WTC11 (cell line): Measurements from ENCODE around the gene GLS.

Experiments used
- ATF1 ChIP-seq: sonication (generic); formaldehyde crosslinking; IDR thresholded peaks from 2 replicates; pipeline ENCODE4 v1.8.1; 2023; ENCODE audit warnings: mild to moderate bottlenecking, moderate library complexity, missing genetic modification reagents
- FOXJ3 ChIP-seq: sonication (generic); formaldehyde crosslinking; IDR thresholded peaks from 2 replicates; pipeline ENCODE4 v1.9.0; 2021; ENCODE audit warnings: missing genetic modification reagents, mild to moderate bottlenecking, borderline replicate concordance
- FOXK1 ChIP-seq: sonication (generic); formaldehyde crosslinking; IDR thresholded peaks from 2 replicates; pipeline ENCODE4 v1.8.0; 2022; ENCODE audit warnings: mild to moderate bottlenecking, moderate library complexity, missing genetic modification reagents
- NR2C2 ChIP-seq: sonication (generic); formaldehyde crosslinking; IDR thresholded peaks from 2 replicates; pipeline ENCODE4 v1.8.0; 2022; ENCODE audit warnings: mild to moderate bottlenecking, missing genetic modification reagents
- PRRX2 ChIP-seq: fragments of 250-450 bp; sonication (Bioruptor Pico); IDR thresholded peaks from 2 replicates; pipeline ENCODE4 v1.8.0; 2021; ENCODE audit warnings: mild to moderate bottlenecking
- RELA ChIP-seq: sonication (generic); formaldehyde crosslinking; IDR thresholded peaks from 2 replicates; pipeline ENCODE4 v1.8.1; 2022; ENCODE audit warnings: missing genetic modification reagents, mild to moderate bottlenecking, borderline replicate concordance
- SP1 ChIP-seq: sonication (generic); formaldehyde crosslinking; conservative IDR thresholded peaks from 2 replicates; pipeline ENCODE4 v1.8.1; 2022; ENCODE audit warnings: missing genetic modification reagents
- TF ChIP-seq, protein P1 (sequence below): fragments of 200-600 bp; IDR thresholded peaks from 2 replicates; pipeline ENCODE4 v1.8.0; 2022; ENCODE audit warnings: antibody characterized with exemption
- TF ChIP-seq, protein P2 (sequence below): sonication (generic); formaldehyde crosslinking; IDR thresholded peaks from 2 replicates; pipeline ENCODE4 v1.8.1; 2023; ENCODE audit warnings: mild to moderate bottlenecking, missing genetic modification reagents, moderate library complexity
- TF ChIP-seq, protein P3 (sequence below): sonication (generic); formaldehyde crosslinking; IDR thresholded peaks from 2 replicates; pipeline ENCODE4 v1.8.0; 2022; ENCODE audit warnings: mild to moderate bottlenecking, missing genetic modification reagents
- TF ChIP-seq, protein P4 (sequence below): sonication (generic); formaldehyde crosslinking; IDR thresholded peaks from 2 replicates; pipeline ENCODE4 v1.8.0; 2022; ENCODE audit warnings: mild to moderate bottlenecking, missing genetic modification reagents
- TF ChIP-seq, protein P5 (sequence below): fragments of 250-450 bp; sonication (Bioruptor Pico); IDR thresholded peaks from 2 replicates; pipeline ENCODE4 v1.9.0; 2021; ENCODE audit warnings: mild to moderate bottlenecking, borderline replicate concordance

DNA sequence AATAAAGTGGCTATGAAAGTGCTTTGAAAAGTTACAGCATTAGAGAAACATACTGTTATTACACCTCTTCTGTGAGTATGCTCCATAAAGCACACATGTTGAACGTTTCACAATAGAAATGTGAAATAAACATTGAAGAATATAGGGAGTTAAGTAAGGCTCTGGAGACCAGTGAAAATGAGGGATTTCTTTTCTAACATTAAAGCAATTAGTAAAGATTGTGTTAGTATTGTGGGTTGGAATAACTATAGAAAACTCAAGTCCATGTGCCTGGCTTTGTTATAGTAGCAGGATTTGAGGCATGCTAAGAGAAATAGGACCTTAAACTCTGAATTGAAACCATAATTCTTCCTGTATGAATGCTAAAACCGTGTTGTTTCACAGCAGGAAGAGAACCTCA is 63.1 kb downstream of the GLS start:
- TF ChIP-seq FOXK1 (CRISPR knock-in tag): no peak
- TF ChIP-seq, protein P1, sequence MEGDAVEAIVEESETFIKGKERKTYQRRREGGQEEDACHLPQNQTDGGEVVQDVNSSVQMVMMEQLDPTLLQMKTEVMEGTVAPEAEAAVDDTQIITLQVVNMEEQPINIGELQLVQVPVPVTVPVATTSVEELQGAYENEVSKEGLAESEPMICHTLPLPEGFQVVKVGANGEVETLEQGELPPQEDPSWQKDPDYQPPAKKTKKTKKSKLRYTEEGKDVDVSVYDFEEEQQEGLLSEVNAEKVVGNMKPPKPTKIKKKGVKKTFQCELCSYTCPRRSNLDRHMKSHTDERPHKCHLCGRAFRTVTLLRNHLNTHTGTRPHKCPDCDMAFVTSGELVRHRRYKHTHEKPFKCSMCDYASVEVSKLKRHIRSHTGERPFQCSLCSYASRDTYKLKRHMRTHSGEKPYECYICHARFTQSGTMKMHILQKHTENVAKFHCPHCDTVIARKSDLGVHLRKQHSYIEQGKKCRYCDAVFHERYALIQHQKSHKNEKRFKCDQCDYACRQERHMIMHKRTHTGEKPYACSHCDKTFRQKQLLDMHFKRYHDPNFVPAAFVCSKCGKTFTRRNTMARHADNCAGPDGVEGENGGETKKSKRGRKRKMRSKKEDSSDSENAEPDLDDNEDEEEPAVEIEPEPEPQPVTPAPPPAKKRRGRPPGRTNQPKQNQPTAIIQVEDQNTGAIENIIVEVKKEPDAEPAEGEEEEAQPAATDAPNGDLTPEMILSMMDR: no peak
- TF ChIP-seq NR2C2 (CRISPR knock-in tag): no peak
- no peak for TF ChIP-seq ATF1 (CRISPR knock-in tag)
- TF ChIP-seq, protein P2, sequence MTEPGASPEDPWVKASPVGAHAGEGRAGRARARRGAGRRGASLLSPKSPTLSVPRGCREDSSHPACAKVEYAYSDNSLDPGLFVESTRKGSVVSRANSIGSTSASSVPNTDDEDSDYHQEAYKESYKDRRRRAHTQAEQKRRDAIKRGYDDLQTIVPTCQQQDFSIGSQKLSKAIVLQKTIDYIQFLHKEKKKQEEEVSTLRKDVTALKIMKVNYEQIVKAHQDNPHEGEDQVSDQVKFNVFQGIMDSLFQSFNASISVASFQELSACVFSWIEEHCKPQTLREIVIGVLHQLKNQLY (CRISPR knock-in tag): no peak
- TF ChIP-seq, protein P3, sequence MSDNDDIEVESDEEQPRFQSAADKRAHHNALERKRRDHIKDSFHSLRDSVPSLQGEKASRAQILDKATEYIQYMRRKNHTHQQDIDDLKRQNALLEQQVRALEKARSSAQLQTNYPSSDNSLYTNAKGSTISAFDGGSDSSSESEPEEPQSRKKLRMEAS: no peak
- TF ChIP-seq PRRX2 (CRISPR knock-in tag): no peak
- no peak for TF ChIP-seq FOXJ3 (CRISPR knock-in tag)
- no peak for TF ChIP-seq SP1
- TF ChIP-seq RELA (CRISPR knock-in tag): no peak
- TF ChIP-seq, protein P4, sequence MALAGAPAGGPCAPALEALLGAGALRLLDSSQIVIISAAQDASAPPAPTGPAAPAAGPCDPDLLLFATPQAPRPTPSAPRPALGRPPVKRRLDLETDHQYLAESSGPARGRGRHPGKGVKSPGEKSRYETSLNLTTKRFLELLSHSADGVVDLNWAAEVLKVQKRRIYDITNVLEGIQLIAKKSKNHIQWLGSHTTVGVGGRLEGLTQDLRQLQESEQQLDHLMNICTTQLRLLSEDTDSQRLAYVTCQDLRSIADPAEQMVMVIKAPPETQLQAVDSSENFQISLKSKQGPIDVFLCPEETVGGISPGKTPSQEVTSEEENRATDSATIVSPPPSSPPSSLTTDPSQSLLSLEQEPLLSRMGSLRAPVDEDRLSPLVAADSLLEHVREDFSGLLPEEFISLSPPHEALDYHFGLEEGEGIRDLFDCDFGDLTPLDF (CRISPR knock-in tag): no peak
- TF ChIP-seq, protein P5, sequence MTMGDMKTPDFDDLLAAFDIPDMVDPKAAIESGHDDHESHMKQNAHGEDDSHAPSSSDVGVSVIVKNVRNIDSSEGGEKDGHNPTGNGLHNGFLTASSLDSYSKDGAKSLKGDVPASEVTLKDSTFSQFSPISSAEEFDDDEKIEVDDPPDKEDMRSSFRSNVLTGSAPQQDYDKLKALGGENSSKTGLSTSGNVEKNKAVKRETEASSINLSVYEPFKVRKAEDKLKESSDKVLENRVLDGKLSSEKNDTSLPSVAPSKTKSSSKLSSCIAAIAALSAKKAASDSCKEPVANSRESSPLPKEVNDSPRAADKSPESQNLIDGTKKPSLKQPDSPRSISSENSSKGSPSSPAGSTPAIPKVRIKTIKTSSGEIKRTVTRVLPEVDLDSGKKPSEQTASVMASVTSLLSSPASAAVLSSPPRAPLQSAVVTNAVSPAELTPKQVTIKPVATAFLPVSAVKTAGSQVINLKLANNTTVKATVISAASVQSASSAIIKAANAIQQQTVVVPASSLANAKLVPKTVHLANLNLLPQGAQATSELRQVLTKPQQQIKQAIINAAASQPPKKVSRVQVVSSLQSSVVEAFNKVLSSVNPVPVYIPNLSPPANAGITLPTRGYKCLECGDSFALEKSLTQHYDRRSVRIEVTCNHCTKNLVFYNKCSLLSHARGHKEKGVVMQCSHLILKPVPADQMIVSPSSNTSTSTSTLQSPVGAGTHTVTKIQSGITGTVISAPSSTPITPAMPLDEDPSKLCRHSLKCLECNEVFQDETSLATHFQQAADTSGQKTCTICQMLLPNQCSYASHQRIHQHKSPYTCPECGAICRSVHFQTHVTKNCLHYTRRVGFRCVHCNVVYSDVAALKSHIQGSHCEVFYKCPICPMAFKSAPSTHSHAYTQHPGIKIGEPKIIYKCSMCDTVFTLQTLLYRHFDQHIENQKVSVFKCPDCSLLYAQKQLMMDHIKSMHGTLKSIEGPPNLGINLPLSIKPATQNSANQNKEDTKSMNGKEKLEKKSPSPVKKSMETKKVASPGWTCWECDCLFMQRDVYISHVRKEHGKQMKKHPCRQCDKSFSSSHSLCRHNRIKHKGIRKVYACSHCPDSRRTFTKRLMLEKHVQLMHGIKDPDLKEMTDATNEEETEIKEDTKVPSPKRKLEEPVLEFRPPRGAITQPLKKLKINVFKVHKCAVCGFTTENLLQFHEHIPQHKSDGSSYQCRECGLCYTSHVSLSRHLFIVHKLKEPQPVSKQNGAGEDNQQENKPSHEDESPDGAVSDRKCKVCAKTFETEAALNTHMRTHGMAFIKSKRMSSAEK (CRISPR knock-in tag): no peak
